ENCODE measurements around the gene IFT22.
"Not testable (repeated sequence)": the region's sequence is repeated elsewhere in the genome, so short reads cannot be mapped to it uniquely, and the experiment has no call there.

The IFT22 gene

GRCh38 chr7:101273206-101273605, 48.4 kb downstream of the IFT22 start:
- no peak for DNase-seq

- DNase-seq, result no peak
Measured at GRCh38 chr7:101271021-101271420, 50.6 kb downstream of the IFT22 start.

- DNase-seq, result no peak
Measured at GRCh38 chr7:101269664-101270063, 51.9 kb downstream of the IFT22 start.

- no peak for DNase-seq
Measured at GRCh38 chr7:101265622-101266516, 55.7 kb downstream of the IFT22 start.

- DNase-seq, result not testable (repeated sequence)
Measured at GRCh38 chr7:101264102-101264706, 57.4 kb downstream of the IFT22 start.
